ENCODE results near the gene KIAA1549.

GRCh38 chr7:138799336-138800000 lies 181.7 kb downstream of the KIAA1549 start:
- no peak for TF ChIP-seq CTCF (IDR thresholded peaks at IDR 0.05)
- TF ChIP-seq POLR2A (IDR thresholded peaks at IDR 0.05), result no peak

Measured in testis (tissue), 2 donors.